ENCODE results near the gene CARD11.

Gene CARD11

DNA sequence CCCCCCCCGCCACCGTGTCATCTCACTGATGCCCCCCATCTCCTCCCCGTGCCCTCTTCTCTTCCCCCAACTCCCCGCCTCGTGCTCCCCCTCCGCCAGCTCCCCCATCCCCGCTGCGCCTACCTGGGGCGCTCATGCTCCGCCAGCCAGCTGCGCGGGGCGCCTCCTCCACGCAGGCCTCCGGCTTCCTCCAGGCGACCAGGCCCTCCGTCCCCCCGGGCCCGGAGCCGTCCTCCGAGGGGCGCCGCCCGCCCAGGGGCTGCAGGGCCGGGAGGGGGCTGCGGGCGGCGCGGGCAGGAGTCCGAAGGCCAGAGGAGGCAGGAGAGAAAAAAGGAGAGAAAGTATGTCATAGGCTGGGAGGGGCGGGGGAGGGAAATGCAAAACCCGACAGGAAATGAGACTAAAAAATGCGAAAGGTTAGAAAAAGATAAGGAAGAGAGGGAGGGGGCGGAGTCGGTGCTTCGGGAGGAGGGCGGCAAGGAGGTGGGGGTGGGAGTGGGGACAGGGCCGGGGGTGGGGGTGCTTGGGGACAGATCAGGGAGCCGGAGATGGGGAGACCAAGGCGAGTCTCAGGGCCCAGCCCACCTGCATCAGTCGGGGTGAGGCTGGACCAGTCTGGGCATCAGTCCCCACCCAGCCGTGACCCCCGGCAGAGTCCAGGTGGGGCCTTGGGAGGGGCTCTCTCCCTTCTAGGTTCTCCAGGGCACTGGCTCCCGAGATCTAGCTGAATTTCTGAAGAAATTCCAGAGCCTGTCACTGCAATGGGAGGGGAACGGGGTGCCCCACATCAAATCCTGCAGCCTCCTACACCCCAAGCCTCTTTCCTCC is at the start of gene CARD11:
Gene CARD11, minus strand, starts transcription at position 324 of the 828 bp plus-strand sequence. CDS start 85,361 bp downstream, outside the sequence.
- DNase-seq, result no peak

DNA sequence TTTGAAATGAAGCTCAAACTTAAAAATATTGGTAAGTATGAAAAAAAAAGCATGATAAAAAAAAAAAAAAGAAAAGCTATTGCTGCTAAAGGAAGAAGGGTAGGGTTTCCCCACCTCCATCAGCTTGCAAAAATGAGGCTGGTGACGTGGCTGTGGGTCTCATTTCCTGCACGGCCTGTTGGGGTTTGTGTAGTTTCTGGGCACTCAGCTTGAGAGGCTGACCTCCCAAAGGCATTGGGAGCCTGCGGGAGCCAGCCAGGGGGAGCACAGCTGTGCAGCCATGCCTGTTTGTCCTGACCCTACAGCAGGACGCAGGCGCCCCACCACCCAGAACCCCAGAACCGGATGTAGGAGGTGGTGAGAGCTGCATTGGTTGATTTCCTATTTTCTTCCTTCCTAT is 48.8 kb upstream of the CARD11 start:
- DNase-seq, result peak in 4 of 58 donors; percentile 5 to 48 (median 16)

DNA sequence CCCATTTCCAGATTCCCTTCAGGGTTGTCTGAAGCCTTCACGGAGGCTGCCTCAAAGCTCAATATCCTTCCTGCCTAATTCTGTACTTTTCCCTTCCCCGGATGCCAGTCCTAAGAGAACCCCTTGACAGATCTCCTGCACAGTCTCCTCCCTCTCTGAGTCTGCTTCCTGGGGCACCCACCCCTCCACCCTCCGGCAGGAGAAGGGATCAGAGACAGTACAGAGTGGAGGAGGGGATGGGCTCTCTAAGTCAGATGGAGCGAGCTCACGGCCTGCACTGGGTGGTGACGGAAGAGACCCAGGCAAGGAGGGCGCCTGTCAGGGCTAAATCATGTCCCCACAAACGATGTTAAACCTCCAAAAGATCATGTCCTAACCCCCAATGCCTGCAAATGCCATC is 48.0 kb upstream of the CARD11 start:
- DNase-seq, result no peak

DNA sequence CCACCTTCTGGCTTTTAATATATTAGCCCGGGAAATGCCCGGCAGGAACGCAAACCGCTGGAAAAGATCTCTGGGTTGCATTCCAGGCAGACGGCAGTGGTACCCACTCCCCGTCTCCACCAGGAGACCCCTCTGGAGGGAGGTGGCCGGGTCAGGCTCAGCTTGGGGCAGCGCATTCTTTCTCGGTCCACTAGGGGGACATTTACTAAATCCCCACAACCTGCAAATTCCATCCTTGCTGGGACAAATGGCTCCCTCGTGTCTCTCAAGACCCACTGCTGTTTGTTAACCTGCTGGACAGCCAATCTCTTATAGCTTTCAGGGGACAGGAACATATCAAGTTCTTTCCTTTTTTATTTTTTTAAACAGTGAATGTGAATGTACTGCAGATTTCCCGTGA is 45.8 kb upstream of the CARD11 start:
- DNase-seq, result no peak

GRCh38 chr7:3087243-3087755 is 43.6 kb upstream of the CARD11 start:
- no peak for DNase-seq

GRCh38 chr7:3083350-3083749 is 39.7 kb upstream of the CARD11 start:
- peak in 1 of 58 donors; percentile 11 for DNase-seq

- no peak for DNase-seq
Observed at GRCh38 chr7:3082831-3083230, 39.2 kb upstream of the CARD11 start.

DNA sequence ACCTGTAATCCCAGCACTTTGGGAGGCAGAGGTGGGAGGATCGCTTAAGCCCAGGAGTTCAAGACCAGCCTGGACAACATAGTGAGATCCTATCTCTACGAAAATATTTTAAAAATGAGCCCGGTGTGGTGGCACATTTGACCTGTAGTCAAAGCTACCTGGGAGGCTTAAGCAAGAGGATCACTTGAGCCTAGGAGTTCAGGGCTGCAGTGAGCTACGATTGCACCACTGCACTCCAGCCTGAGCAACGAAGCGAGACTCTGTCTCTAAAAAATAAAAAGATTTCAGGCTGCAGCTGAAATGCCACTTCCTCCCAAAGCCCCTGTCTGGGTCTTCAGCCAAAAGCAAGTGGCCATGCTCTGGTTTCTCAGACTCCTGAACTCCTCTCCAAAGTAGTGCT is 38.7 kb upstream of the CARD11 start:
- DNase-seq, result no peak

DNA sequence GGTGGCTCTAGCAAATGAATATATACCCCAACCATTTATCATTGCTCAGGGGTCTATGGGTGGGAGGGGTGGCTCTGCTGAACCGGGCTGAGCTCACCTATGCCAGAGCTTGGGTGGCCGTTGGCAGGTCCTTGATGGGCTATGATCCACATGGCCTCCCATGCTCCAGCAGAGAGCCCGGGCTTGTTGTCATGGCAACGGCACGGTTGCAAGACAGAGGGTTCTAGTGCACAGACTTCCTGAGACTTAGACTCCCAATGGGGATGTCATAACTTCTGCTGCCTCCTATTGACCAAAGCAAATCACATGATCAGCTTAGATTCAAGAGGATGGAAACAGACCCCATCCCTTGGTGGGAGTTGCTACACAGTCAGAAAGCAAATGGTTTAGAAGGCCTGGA is 36.4 kb upstream of the CARD11 start:
- no peak for DNase-seq

GRCh38 chr7:3078514-3078913 is 34.8 kb upstream of the CARD11 start:
- DNase-seq, result no peak

DNA sequence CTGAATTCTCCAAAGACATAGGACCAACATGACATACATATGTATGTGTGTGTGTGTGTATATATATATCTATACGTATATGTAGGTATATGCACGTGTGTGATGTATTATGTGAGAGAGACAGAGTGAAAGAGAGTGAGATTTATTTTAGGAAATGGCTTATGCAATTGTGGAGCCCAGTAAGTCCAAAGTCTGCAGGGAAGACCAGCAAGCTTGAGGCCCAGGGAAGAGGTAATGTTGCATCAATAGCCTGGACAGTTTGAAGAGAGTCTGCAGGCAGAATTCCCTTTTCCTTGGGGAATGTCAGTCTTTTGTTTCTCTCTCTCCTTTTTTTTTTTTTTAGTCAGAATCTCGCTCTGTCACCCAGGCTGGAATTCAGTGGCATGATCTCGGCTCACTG is 33.0 kb upstream of the CARD11 start:
- no peak for DNase-seq

DNA sequence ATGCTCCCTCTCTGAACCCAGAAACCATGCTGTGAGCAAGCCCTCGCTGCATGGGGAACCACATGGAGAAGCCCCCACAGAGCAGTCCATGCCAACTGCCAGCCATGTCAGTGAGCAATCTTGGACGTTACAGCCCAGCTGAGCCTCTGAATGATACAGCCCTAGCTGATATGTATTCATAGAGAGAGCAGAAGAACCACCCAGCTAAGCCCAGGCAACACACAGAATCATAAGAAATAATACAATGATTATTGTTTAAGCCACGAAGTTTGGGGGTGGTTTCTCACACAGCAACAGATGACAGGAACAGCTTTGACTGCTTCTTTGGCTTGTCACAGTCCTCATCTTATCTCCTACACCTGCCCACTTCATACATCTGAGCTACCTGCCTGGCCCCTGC is 32.5 kb upstream of the CARD11 start:
- DNase-seq, result no peak

- DNase-seq, result no peak
Observed at GRCh38 chr7:3075441-3075840, 31.8 kb upstream of the CARD11 start.

DNA sequence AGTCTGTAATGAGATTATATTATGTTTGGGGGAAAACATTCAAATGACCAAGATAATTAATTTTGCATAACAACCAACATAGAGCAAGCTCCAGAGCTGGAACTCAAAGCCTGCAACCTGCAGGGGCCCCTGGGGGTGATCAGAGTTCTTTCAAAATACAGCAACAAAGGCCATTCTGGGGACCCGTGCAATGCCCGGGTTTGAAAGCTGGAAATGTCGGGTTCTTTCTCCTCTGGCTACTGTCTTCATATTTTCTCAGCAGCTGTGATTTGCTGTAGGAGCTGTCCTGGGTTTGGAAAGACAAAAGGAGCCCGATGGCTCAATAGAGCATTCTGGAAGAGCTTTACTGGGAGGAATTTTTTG is 30.8 kb upstream of the CARD11 start:
- no peak for DNase-seq

DNA sequence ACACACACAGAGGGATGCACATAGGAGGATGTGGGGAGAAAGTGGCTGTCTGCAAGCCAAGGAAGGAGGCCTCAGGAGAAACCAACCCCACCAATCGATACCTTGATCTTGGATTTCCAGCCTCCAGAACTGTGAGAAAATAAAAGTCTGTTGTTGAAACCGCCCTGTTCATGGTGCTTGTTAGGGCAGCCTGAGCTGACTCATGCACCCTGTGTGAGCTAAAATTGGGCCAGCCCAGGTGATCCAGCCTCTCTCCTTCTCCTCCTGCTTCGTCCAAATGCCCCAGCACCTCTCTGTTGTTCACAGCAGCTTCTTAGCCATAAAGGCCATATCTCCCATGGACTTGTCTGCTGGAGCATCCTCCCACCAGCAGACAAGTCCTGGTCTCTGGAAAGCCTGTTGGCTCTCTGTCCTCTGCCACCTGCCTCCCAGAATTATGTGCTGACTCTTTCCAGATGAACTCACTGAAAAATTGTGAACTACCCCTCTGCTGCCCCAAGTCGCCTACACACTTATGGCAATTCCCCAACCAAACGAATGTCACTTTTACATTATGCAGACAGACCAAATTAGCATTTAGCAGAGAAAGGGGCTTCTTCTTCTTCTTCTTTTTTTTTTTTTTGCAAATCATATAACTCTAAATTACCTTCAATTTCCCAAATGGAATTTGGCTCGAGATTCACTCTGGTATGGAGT is 30.2 kb upstream of the CARD11 start:
- no peak for DNase-seq

DNA sequence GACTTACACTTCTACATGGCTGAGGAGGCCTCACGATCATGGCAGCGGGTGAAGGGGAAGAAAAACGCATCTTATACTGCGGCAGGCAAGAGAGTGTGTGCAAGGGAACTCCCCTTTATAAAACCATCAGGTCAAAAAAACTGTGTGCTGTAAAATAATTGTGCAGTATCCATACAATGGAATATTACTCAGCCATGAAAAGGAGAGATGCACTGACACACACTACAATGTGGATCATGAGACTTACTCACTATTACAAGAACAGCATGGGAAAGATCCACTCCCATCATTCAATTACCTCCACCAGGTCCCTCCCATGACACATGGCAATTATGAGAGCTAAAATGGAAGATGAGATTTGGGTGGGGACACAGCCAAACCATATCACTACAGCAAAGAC is 27.2 kb upstream of the CARD11 start:
- DNase-seq, result no peak

DNA sequence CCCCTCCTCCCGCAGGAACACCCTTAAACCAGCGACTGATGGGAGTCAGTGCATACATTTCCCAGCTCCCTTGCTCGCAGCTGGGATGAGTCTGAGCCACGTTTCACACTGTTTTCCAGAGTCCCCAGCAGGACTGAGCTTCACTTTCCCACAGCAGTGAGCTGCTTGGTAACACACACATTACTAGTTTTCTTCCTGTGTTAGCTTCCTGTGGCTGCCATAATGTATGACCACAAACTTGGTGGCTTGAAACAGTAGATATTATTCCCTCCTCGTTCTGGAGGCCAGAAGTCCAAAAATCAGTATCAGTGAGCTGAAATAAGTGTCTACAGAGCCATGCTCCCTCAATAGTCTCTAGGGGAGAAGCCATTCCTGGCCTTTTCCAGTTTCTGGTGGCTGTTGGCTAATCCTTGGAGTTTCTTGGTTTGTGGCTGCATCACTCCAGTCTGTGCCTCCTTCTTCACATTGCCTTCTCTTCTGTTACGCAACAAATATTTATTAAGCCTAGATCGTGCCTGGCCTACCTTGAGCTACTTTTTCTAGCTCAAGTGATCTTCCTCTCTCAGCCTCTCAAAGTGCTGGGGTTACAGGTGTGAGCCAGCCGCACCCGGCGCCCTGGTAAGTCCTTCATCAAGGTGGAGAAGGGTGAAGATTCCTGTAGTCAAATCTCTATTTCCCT is 26.2 kb upstream of the CARD11 start:
- no peak for DNase-seq

DNA sequence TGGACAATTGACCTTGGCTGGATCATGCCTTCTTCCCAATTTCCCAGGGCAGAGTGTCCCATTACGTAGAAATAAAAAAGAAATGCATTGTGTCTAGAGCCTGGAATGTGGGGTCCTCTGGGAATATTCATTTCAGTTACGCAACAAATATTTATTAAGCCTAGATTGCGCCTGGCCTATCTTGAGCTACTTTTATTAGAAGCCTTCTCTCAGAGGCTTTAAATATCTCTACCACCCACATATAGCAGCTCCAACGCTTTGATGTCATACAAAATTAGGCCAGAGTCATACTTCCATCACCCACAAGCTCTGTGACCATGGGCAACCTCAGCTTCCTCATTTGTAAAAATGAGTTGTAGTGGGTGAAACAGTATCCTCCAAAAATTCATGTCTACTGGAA is 24.9 kb upstream of the CARD11 start:
- DNase-seq, result no peak

DNA sequence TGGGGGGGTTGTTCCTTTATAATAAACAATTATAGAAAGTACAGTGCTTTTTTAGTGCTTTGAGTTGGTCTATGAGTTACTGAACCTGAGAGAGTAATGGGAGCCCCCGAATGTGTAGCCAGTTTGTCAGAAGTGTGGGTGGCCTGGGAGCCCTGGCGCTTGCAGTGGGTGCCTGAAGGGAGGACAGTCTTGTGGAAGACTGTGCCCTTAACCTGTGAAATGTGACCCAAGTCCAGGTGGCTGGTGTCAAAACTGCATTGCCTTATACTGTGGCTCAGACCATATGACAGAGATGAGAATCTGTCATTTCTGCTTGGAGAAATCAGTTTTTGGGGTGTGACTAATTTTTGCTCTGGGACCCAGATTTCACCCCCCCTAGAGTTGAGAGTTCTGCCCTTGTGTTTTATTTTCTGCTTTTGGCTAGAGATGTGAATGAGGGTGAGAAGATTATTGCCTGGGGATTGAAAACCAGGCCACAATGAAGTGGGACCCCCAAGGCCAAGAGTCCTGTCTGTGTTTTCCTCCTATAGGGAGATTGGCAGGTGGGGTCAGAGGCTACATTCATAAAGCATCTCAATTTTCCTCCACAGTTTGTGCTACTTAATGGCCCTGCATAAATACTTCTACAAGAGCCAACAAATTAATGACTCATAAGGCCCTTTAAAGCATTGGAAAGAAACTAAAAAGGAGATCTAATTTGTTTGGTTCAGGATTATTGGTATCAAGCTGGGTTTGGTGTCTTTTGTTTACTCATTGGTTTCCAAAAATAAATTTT is 24.1 kb upstream of the CARD11 start:
- no peak for DNase-seq

DNA sequence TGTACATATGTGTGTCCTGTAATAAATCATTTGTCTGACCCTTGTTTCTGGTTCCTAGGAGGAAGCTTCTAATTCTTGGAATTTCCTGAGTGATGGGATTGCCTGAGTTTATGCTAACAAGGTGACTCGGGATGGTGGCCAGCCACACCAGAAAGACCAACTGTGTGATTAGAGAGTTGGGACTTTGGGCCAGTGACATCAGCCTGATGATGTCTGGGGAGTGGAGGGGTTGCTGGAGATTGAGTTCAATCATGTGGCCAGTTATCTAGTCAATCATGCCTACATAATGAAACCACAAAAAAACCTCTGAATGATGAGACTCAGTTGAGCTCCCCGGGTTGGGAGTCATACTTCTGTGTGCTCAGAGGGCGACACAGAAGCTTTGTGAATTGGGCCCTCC is 23.5 kb upstream of the CARD11 start:
- DNase-seq, result no peak

DNA sequence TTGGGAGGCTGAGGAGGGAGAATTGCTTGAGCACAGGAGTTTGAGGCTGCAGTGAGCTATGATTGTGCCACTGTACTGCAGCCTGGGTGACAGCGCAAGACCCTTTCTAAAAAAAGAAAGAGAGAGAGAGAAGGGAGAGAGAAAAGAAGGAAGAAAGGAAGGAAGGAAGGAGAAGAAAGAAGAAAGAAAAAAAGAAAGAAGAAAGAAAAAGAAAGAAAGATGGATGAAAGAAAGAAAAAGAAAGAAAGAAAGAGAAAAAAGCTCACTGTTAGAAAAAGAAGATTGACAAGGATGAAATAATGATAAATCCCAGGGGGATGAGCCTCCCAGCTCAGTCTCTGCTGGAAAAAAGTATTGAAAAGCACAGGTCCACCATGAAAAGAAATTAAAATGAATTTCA is 22.8 kb upstream of the CARD11 start:
- DNase-seq, result no peak
